Gastroesophageal sphincter (tissue), 4 donors: ENCODE data around the gene OGFOD2. TPM values are rescaled to one million over a fixed set of nuclear protein-coding genes. Genes with fewer than 3 reads are reported as not detected.
A peak's percentile ranks its signal among the peaks of the same experiment; 100 is the strongest.

ENCODE experiments used
- ATAC-seq: fragments of 150-250 bp; one replicate; pipeline ENCODE4 v1.9.1; 2016; ENCODE audit warnings: mild to moderate bottlenecking, moderate library complexity
- H3K27ac ChIP-seq, 4 donors: fragments of 200-600 bp; sonication (generic) in 3 of 4; 1 replicate in 3 of 4; 2 replicates in 1 of 4; pipeline ENCODE4 v1.5.1; 2016 to 2019
- H3K27me3 ChIP-seq: fragments of 200-600 bp; sonication (generic); one replicate; pipeline ENCODE4 v1.5.1; 2019
- H3K36me3 ChIP-seq, 2 donors: fragments of 200-600 bp; sonication (generic); one replicate each; pipeline ENCODE4 v1.5.1; 2019; ENCODE audit warnings: control low read depth in 1 of 2
- H3K4me1 ChIP-seq, 3 donors: fragments of 200-600 bp; sonication (generic); 1 replicate in 2 of 3; 2 replicates in 1 of 3; pipeline ENCODE4 v1.5.1; 2016 to 2019; ENCODE audit warnings: control low read depth in 2 of 3
- H3K4me3 ChIP-seq, 2 donors: fragments of 200-600 bp; sonication (generic); one replicate each; pipeline ENCODE4 v1.5.1; 2019; ENCODE audit warnings: mild to moderate bottlenecking in 1 of 2, moderate library complexity in 1 of 2
- H3K9me3 ChIP-seq, 3 donors: fragments of 200-600 bp; sonication (generic); one replicate each; pipeline ENCODE4 v1.5.1; 2017 to 2019; ENCODE audit warnings: control low read depth in 2 of 3
- CTCF ChIP-seq, 4 experiments: fragments of 200-600 bp in 2 of 4; fragments of 450-650 bp in 2 of 4; sonication (generic) in 1 of 4; IDR thresholded peaks; one replicate each; pipeline ENCODE4 v1.5.1; 2017 to 2019; ENCODE audit warnings: antibody characterized with exemption in 4 of 4, mild to moderate bottlenecking in 2 of 4, moderate library complexity in 2 of 4
- EP300 ChIP-seq: sonication (generic); formaldehyde crosslinking; IDR thresholded peaks from one replicate; pipeline ENCODE4 v1.6.1; 2017; ENCODE audit warnings: antibody characterized with exemption, mild to moderate bottlenecking
- POLR2A ChIP-seq, 2 donors: fragments of 450-650 bp; IDR thresholded peaks; one replicate each; pipeline ENCODE4 v1.6.1; 2017; ENCODE audit warnings: antibody characterized with exemption in 2 of 2, mild to moderate bottlenecking in 2 of 2, moderate library complexity in 1 of 2
- POLR2AphosphoS5 ChIP-seq: sonication (generic); formaldehyde crosslinking; IDR thresholded peaks from one replicate; pipeline ENCODE4 v1.6.1; 2017; ENCODE audit warnings: antibody characterized with exemption
- WGBS, 2 donors: methylation state at CpG; one replicate each; pipeline ENCODE4 v1.1.5; 2018; ENCODE audit warnings: low coverage in 1 of 2; 5-methylcytosine and 5-hydroxymethylcytosine counted together
- total RNA-seq, 4 donors: library from RNA; depleted of rRNA; stranded (reverse); fragments of >200 nt; gene quantifications; one replicate each; pipeline ENCODE4 v1.1.0, GENCODE V29; 2016

OGFOD2 gene
- total RNA-seq, 4 donors from 2014 or later, result 7.3 to 10.7 (median 8.3) TPM

- TF ChIP-seq CTCF (IDR thresholded peaks at IDR 0.05) (no peak), EP300 (no peak), POLR2AphosphoS5 (no peak), POLR2A (IDR thresholded peaks at IDR 0.05) (no peak)
- Histone ChIP-seq H3K36me3 (peaks cover 0 to 94% of the 10 kb centered on the region in 2 donors), H3K27me3 (no peaks in the 10 kb centered on the region), H3K4me1 (peaks cover 0 to 26% (median 3%) of the 10 kb centered on the region in 3 donors), H3K9me3 (no peaks in the 10 kb centered on the region), H3K4me3 (no peak overlapping the region), H3K27ac (no peak overlapping the region)
- WGBS, 2 donors, result 100% methylated on average over 3 of the region's 10 CpGs; no CpG with 5 or more reads in 1 of the 2 donors
- ATAC-seq, result no peak
These were observed 19.2 kb downstream of the OGFOD2 start for GRCh38 chr12:122994140-122994675.

- Histone ChIP-seq H3K4me3 (no peak overlapping the region), H3K27ac (peak overlapping the region in 1 of 4 donors; percentile 8), H3K27me3 (no peaks in the 10 kb centered on the region), H3K9me3 (no peaks in the 10 kb centered on the region), H3K36me3 (peaks cover 0 to 94% of the 10 kb centered on the region in 2 donors), H3K4me1 (peaks cover 0 to 26% (median 3%) of the 10 kb centered on the region in 3 donors)
- no peak for ATAC-seq
- 100% methylated on average over 3 of the region's 13 CpGs; no CpG with 5 or more reads in 1 of the 2 donors for WGBS, 2 donors
- TF ChIP-seq CTCF (IDR thresholded peaks at IDR 0.05) (no peak), EP300 (no peak), POLR2AphosphoS5 (no peak), POLR2A (IDR thresholded peaks at IDR 0.05) (no peak)
These were observed 19.9 kb downstream of the OGFOD2 start for GRCh38 chr12:122994781-122995502.

GRCh38 chr12:122995503-122996187 lies 20.6 kb downstream of the OGFOD2 start:
- Histone ChIP-seq H3K9me3 (no peaks in the 10 kb centered on the region), H3K4me3 (no peak overlapping the region), H3K27ac (peak overlapping the region in 1 of 4 donors; percentile 8), H3K36me3 (peaks cover 0 to 94% of the 10 kb centered on the region in 2 donors), H3K4me1 (peaks cover 0 to 26% (median 3%) of the 10 kb centered on the region in 3 donors), H3K27me3 (no peaks in the 10 kb centered on the region)
- ATAC-seq, result peak; percentile 41
- no peak for TF ChIP-seq POLR2AphosphoS5
- TF ChIP-seq EP300, result no peak
- TF ChIP-seq CTCF (IDR thresholded peaks at IDR 0.05), result no peak
- TF ChIP-seq POLR2A (IDR thresholded peaks at IDR 0.05), result no peak
- WGBS, 2 donors, result 40 to 100% methylated on average over 1 of the region's 20 CpGs

GRCh38 chr12:122996188-122996601 lies 21.2 kb downstream of the OGFOD2 start:
- no peaks in the 10 kb centered on the region for H3K27me3 ChIP-seq
- ATAC-seq, result no peak
- TF ChIP-seq EP300, result no peak
- no peak for TF ChIP-seq POLR2AphosphoS5
- no peak for TF ChIP-seq POLR2A (IDR thresholded peaks at IDR 0.05)
- no peak for TF ChIP-seq CTCF (IDR thresholded peaks at IDR 0.05)
- peaks cover 0 to 94% of the 10 kb centered on the region in 2 donors for H3K36me3 ChIP-seq
- no peaks in the 10 kb centered on the region for H3K9me3 ChIP-seq
- H3K4me3 ChIP-seq, result no peak overlapping the region
- peaks cover 0 to 26% (median 3%) of the 10 kb centered on the region in 3 donors for H3K4me1 ChIP-seq
- no CpG with 5 or more reads among the region's 7 CpGs for WGBS, 2 donors
- H3K27ac ChIP-seq, result peak overlapping the region in 1 of 4 donors; percentile 8
